Activated CD4-positive, alpha-beta T cell treated with anti-CD3 and anti-CD28 coated beads, Interleukin-2, amount 10 ng/mL, durations not matched to agents 24 days and 14 days (primary cell): ENCODE measurements around the gene RELN. TPM values are rescaled to one million over a fixed set of nuclear protein-coding genes. Genes with fewer than 3 reads are reported as not detected.

Source experiments
- DNase-seq: peaks from one replicate; pipeline ENCODE4 v3.0.0; 2022
- H3K27ac Mint-ChIP-seq: one replicate; pipeline ENCODE4 v1.8.0; 2022; ENCODE audit warnings: mild to moderate bottlenecking, mixed read lengths
- H3K27me3 Mint-ChIP-seq: one replicate; pipeline ENCODE4 v1.8.0; 2022; ENCODE audit warnings: mixed read lengths
- H3K36me3 Mint-ChIP-seq: one replicate; pipeline ENCODE4 v1.8.0; 2022; ENCODE audit warnings: low read depth, mild to moderate bottlenecking, mixed read lengths
- H3K4me1 Mint-ChIP-seq: one replicate; pipeline ENCODE4 v1.8.0; 2021; ENCODE audit warnings: mixed read lengths
- H3K4me3 Mint-ChIP-seq: one replicate; pipeline ENCODE4 v1.8.0; 2022; ENCODE audit warnings: mild to moderate bottlenecking, moderate library complexity, mixed read lengths
- H3K9me3 Mint-ChIP-seq: one replicate; pipeline ENCODE4 v1.8.0; 2021; ENCODE audit warnings: mixed read lengths
- intact Hi-C: fragments of 100-400 bp; cut with micrococcal nuclease; formaldehyde crosslinking; loops from one replicate; pipeline ENCODE4 v1.15.1; 2023
- total RNA-seq: library from RNA; stranded (reverse); gene quantifications from 2 replicates; pipeline ENCODE4 v1.2.3, GENCODE V29; 2022

The RELN gene
- total RNA-seq, 1 donor from 2014 or later: not detected

DNA sequence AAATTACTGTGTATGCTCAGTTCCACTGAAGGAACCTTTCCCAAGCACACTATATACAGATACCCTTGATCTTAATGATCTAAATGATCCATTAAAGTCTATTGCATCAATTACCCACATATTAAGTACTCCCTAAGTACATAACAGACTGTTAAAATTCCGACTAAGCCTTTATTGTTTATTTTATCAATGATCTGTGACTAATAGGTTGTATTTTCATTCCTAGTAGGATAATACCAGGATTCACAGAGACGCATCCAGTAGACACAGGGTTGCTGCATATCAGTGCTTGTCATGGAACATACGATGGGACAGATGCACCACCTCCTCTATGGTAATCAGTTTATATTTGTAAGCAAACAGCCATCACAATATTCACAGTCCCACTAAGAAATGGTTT lies 383.8 kb downstream of the RELN start:
- no peak for DNase-seq
- intact Hi-C loops: no loop called here
- no peaks in the 10 kb centered on the region for H3K4me1 Mint-ChIP-seq
- H3K36me3 Mint-ChIP-seq: no peaks in the 10 kb centered on the region
- no peaks in the 10 kb centered on the region for H3K27me3 Mint-ChIP-seq
- no peak overlapping the region for H3K4me3 Mint-ChIP-seq
- H3K9me3 Mint-ChIP-seq: no peaks in the 10 kb centered on the region
- no peak overlapping the region for H3K27ac Mint-ChIP-seq

GRCh38 chr7:103598326-103598905 lies 391.0 kb downstream of the RELN start:
- no peak for DNase-seq
- Mint-ChIP-seq H3K4me3 (no peak overlapping the region), H3K9me3 (no peaks in the 10 kb centered on the region), H3K27me3 (peaks cover 2% of the 10 kb centered on the region), H3K27ac (no peak overlapping the region), H3K4me1 (no peaks in the 10 kb centered on the region), H3K36me3 (no peaks in the 10 kb centered on the region)
- intact Hi-C loops: no loop called here

DNA sequence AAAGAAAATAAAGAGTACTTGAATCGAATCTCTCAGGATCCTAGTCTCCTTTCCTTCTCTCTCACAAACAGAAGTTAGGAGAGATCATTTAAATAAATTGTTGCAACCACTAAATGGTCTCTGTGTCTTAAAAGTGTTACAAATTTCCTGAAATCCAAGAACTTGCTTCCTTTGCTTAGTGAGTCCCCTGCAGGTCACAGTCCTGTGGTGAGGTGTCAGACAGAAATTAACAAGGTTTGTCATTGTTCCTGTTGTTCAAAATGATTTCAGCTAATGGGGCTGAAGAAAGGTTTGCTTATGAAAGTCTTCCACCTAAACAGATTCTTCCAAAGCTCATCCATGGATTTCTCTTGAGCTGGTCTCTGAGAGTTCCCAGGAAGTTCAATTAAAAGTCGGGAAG lies 391.9 kb downstream of the RELN start:
- intact Hi-C loops: no loop called here
- Mint-ChIP-seq H3K27me3 (peaks cover 2% of the 10 kb centered on the region), H3K9me3 (no peaks in the 10 kb centered on the region), H3K36me3 (no peaks in the 10 kb centered on the region), H3K27ac (no peak overlapping the region), H3K4me3 (no peak overlapping the region), H3K4me1 (no peaks in the 10 kb centered on the region)
- DNase-seq: no peak

DNA sequence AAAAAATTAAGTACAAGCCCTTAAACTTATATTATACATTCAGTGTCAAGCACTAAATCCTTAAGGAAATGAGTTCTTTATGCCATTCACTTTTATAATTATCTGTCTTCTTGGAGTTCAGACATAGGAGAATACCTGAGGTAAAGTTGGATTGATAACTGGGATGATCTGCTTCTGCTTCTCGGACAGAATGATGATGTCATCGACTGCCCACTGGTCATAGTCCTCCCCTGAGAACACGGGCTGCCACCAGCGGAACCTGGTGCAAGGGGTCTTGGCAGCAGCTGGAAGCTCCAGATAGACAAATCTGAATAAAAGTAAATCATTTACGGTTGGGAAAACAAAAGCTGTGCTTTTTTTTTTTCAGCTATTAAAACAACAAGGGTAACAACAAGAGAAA lies 395.3 kb downstream of the RELN start:
- H3K4me1 Mint-ChIP-seq: no peaks in the 10 kb centered on the region
- no peaks in the 10 kb centered on the region for H3K9me3 Mint-ChIP-seq
- no peak overlapping the region for H3K4me3 Mint-ChIP-seq
- no peaks in the 10 kb centered on the region for H3K36me3 Mint-ChIP-seq
- peaks cover 2% of the 10 kb centered on the region for H3K27me3 Mint-ChIP-seq
- no peak for DNase-seq
- H3K27ac Mint-ChIP-seq: no peak overlapping the region
- intact Hi-C loops: no loop called here

DNA sequence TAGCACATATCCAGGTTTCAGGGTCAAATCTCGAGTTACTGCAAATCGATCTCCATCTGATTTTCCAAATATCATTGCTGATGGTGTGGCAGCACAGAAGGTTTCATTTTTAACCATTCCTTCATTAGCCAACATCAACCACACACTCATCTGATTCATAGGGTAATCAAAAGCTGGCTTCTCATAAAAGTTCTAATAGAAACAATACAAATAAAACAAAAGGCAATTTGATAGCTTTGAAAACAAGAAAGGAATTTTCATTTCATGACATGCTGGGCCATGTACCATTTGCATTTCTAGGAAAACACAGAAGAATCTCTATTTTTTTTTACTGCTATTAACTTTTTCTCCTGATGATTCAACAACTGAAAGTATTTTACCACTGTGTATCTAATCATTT lies 395.8 kb downstream of the RELN start:
- intact Hi-C loops: no loop called here
- Mint-ChIP-seq H3K36me3 (no peaks in the 10 kb centered on the region), H3K27ac (no peak overlapping the region), H3K27me3 (peaks cover 2% of the 10 kb centered on the region), H3K4me1 (no peaks in the 10 kb centered on the region), H3K4me3 (no peak overlapping the region), H3K9me3 (no peaks in the 10 kb centered on the region)
- DNase-seq: no peak

DNA sequence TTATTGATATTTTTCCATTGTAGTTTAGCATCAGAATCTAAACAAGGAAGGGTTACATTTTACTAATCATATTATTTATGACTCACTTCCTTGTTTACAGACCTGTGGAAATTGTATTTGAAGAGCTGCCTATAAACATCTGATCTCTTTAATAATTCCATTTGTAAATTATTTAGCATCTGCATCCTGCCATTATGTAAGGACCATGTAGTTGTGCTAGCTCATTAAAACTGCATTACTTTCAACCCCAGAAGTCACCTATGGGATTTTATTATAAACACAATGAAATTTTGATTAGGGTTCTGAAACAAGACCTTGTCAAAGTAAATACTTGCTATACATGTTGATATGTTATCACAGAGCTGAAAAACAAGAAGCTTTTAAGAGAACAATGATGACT lies 396.6 kb downstream of the RELN start:
- no peaks in the 10 kb centered on the region for H3K4me1 Mint-ChIP-seq
- no peak for DNase-seq
- intact Hi-C loops: no loop called here
- H3K9me3 Mint-ChIP-seq: no peaks in the 10 kb centered on the region
- no peaks in the 10 kb centered on the region for H3K36me3 Mint-ChIP-seq
- H3K4me3 Mint-ChIP-seq: no peak overlapping the region
- H3K27me3 Mint-ChIP-seq: peaks cover 5% of the 10 kb centered on the region
- H3K27ac Mint-ChIP-seq: no peak overlapping the region

- no peak for DNase-seq
- H3K27me3 Mint-ChIP-seq: peaks cover 5% of the 10 kb centered on the region
- H3K36me3 Mint-ChIP-seq: no peaks in the 10 kb centered on the region
- no peak overlapping the region for H3K4me3 Mint-ChIP-seq
- H3K4me1 Mint-ChIP-seq: no peaks in the 10 kb centered on the region
- no peak overlapping the region for H3K27ac Mint-ChIP-seq
- H3K9me3 Mint-ChIP-seq: no peaks in the 10 kb centered on the region
- intact Hi-C loops: no loop called here
These were observed 397.3 kb downstream of the RELN start for GRCh38 chr7:103592187-103592586.

- H3K27ac Mint-ChIP-seq: no peak overlapping the region
These were observed 409.4 kb downstream of the RELN start for GRCh38 chr7:103580031-103580430.

GRCh38 chr7:103577059-103577458 lies 412.4 kb downstream of the RELN start:
- no peak for DNase-seq
- Mint-ChIP-seq H3K27ac (no peak overlapping the region), H3K36me3 (no peaks in the 10 kb centered on the region), H3K9me3 (no peaks in the 10 kb centered on the region), H3K27me3 (no peaks in the 10 kb centered on the region), H3K4me3 (no peak overlapping the region), H3K4me1 (no peaks in the 10 kb centered on the region)
- intact Hi-C loops: no loop called here

More at GRCh38 chr7:103580031-103580430, 409.4 kb downstream of the RELN start:
- DNase-seq: no peak
- Mint-ChIP-seq H3K36me3 (no peaks in the 10 kb centered on the region), H3K4me3 (no peak overlapping the region), H3K4me1 (no peaks in the 10 kb centered on the region), H3K9me3 (no peaks in the 10 kb centered on the region), H3K27me3 (no peaks in the 10 kb centered on the region)
- intact Hi-C loops: no loop called here

GRCh38 chr7:103576641-103577040 lies 412.8 kb downstream of the RELN start:
- H3K36me3 Mint-ChIP-seq: no peaks in the 10 kb centered on the region
- no peaks in the 10 kb centered on the region for H3K4me1 Mint-ChIP-seq
- intact Hi-C loops: no loop called here
- no peaks in the 10 kb centered on the region for H3K9me3 Mint-ChIP-seq
- no peak overlapping the region for H3K4me3 Mint-ChIP-seq
- no peaks in the 10 kb centered on the region for H3K27me3 Mint-ChIP-seq
- DNase-seq: no peak
- H3K27ac Mint-ChIP-seq: no peak overlapping the region

GRCh38 chr7:103574576-103574975 lies 414.9 kb downstream of the RELN start:
- Mint-ChIP-seq H3K27ac (no peak overlapping the region), H3K4me1 (no peaks in the 10 kb centered on the region), H3K27me3 (peaks cover 2% of the 10 kb centered on the region), H3K9me3 (no peaks in the 10 kb centered on the region), H3K36me3 (no peaks in the 10 kb centered on the region), H3K4me3 (no peak overlapping the region)
- DNase-seq: no peak
- intact Hi-C loops: loop anchor here (5.0 kb wide), 2 partner anchors 693 to 1343 kb away; no protein-coding TSS in a partner anchor

DNA sequence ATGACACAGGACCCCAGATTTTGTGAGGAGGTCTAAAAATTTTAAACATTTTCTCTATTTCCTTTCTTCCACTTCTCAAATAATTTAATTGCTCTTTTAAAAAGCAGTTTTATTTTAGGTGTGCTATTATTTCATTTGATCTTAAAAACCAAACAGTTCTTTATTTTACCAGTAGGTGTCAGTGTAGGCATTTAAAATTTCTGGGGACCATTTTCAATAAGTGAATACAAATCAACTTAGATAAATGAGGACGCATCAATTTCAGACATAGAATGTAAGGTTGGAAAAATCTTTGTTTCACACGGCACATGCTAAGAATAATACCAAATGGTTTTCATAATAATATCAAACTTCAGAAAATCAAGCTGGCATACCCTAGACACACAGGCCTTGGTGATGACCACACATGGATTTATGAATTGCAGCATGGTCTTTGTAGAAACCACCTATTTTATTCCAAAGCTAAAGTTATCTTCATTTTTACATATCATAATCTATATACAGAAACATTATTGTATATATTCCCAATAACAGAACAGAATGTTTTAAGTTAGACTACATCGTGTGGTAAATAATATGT lies 415.9 kb downstream of the RELN start:
- intact Hi-C loops: loop anchor here (1.0 to 5.0 kb wide), 3 partner anchors 587 to 1344 kb away; no protein-coding TSS in a partner anchor
- no peaks in the 10 kb centered on the region for H3K36me3 Mint-ChIP-seq

DNA sequence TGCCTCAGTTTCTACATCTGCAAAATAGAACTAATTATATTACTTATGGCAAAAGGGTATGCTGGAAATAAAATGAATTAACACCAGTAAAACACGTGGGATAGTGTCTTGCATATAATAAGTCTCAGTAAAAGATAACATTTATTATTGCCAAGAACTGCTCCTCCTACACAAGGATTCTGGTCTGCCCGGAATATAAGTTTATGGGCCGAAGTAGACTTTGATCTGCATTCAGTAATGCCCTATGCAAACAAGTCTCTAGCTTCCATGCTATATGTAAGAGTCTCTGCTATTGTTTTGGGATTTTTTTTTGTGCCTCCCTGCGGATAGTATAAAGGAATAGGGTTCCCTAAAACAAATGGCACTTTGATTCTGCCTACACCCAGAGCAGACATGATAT lies 417.9 kb downstream of the RELN start:
- H3K36me3 Mint-ChIP-seq: no peaks in the 10 kb centered on the region
- no peak for DNase-seq
- H3K9me3 Mint-ChIP-seq: no peaks in the 10 kb centered on the region
- H3K27ac Mint-ChIP-seq: no peak overlapping the region
- no peak overlapping the region for H3K4me3 Mint-ChIP-seq
- intact Hi-C loops: loop anchor here (5.0 kb wide), 2 partner anchors 696 to 1346 kb away; no protein-coding TSS in a partner anchor
- peaks cover 8% of the 10 kb centered on the region for H3K27me3 Mint-ChIP-seq
- H3K4me1 Mint-ChIP-seq: no peaks in the 10 kb centered on the region

More for the DNA sequence above, 415.9 kb downstream of the RELN start:
- peaks cover 6% of the 10 kb centered on the region for H3K27me3 Mint-ChIP-seq
- no peaks in the 10 kb centered on the region for H3K9me3 Mint-ChIP-seq
- no peak for DNase-seq
- no peak overlapping the region for H3K27ac Mint-ChIP-seq
- no peak overlapping the region for H3K4me3 Mint-ChIP-seq
- no peaks in the 10 kb centered on the region for H3K4me1 Mint-ChIP-seq

DNA sequence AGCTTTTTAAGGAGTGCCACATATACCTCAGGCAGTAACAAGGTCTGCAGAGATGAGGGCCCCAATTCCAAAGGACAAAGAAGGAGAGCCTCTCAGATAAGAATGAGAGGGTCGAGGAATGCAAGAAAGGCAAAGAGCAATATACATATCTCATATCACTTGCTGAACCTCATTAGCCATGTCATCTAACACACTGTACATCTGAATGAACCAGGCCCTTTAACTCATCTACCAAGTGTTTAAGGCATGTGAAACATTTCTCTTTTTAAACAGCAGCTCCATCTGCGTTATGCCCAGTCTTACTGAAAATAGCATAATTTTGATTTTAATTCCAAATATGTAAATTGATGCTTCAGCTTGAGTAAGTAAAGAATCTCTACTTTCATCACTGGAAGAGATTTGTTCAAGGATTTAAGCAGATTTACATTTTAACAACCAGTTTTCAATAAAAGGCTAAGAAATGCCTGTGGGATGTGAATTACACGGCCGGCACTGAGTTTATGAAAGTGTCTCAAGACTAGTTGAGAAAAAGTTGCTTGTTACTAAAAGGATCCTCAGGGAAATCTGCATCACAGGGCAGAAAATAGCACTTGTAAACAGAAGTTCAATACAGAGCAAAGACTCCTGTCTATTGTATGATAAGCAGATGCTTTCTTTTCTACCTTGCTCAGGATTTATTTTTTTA lies 419.7 kb downstream of the RELN start:
- no peaks in the 10 kb centered on the region for H3K36me3 Mint-ChIP-seq
- no peak overlapping the region for H3K4me3 Mint-ChIP-seq
- no peaks in the 10 kb centered on the region for H3K9me3 Mint-ChIP-seq
- no peak for DNase-seq
- H3K4me1 Mint-ChIP-seq: no peaks in the 10 kb centered on the region
- H3K27ac Mint-ChIP-seq: no peak overlapping the region
- intact Hi-C loops: loop anchor here (5.0 kb wide), 2 partner anchors 698 to 1348 kb away; no protein-coding TSS in a partner anchor
- peaks cover 8% of the 10 kb centered on the region for H3K27me3 Mint-ChIP-seq
